Measurements from ENCODE around the gene ARHGEF2. TPM values are rescaled to one million over a fixed set of nuclear protein-coding genes. Genes with fewer than 3 reads are reported as not detected.
"Not testable (repeated sequence)": the region's sequence is repeated elsewhere in the genome, so short reads cannot be mapped to it uniquely, and the experiment has no call there.

The ARHGEF2 gene
- total RNA-seq, 1 experiment from 2014 or later: 167 TPM

- DNase-seq: no peak
- Histone ChIP-seq H3K36me3 (peaks cover 52% of the 10 kb centered on the region), H3K4me1 (peaks cover 12% of the 10 kb centered on the region), H3K9me3 (replicated peaks) (no peaks in the 10 kb centered on the region), H3K4me3 (no peak overlapping the region), H3K27ac (no peak overlapping the region), H3K27me3 (no peaks in the 10 kb centered on the region)
Measured at GRCh38 chr1:155932487-155932886, 45.9 kb downstream of the ARHGEF2 start.

- no peaks in the 10 kb centered on the region for H3K27me3 ChIP-seq
- no peak overlapping the region for H3K27ac ChIP-seq
- peaks cover 56% of the 10 kb centered on the region for H3K36me3 ChIP-seq
- no peak for DNase-seq
- H3K4me1 ChIP-seq: peaks cover 12% of the 10 kb centered on the region
- H3K4me3 ChIP-seq: no peak overlapping the region
- H3K9me3 ChIP-seq (replicated peaks): no peaks in the 10 kb centered on the region
Measured at GRCh38 chr1:155932081-155932480, 46.3 kb downstream of the ARHGEF2 start.

GRCh38 chr1:155931332-155932038 lies 46.9 kb downstream of the ARHGEF2 start:
- Histone ChIP-seq H3K4me1 (peaks cover 12% of the 10 kb centered on the region), H3K4me3 (no peak overlapping the region), H3K27ac (no peak overlapping the region), H3K9me3 (replicated peaks) (no peaks in the 10 kb centered on the region), H3K36me3 (peaks cover 62% of the 10 kb centered on the region), H3K27me3 (no peaks in the 10 kb centered on the region)
- DNase-seq: no peak

GRCh38 chr1:155930725-155931124 lies 47.6 kb downstream of the ARHGEF2 start:
- not testable (repeated sequence) for H3K4me3 ChIP-seq; H3K27ac ChIP-seq; DNase-seq; H3K27me3 ChIP-seq; H3K9me3 ChIP-seq (replicated peaks)
- H3K36me3 ChIP-seq: peaks cover 70% of the 10 kb centered on the region
- H3K4me1 ChIP-seq: peaks cover 12% of the 10 kb centered on the region

GRCh38 chr1:155929057-155929456 lies 49.3 kb downstream of the ARHGEF2 start:
- DNase-seq: no peak
- H3K4me3 ChIP-seq: no peak overlapping the region
- no peaks in the 10 kb centered on the region for H3K9me3 ChIP-seq (replicated peaks)
- H3K36me3 ChIP-seq: peaks cover 85% of the 10 kb centered on the region
- H3K27me3 ChIP-seq: no peaks in the 10 kb centered on the region
- peaks cover 12% of the 10 kb centered on the region for H3K4me1 ChIP-seq
- H3K27ac ChIP-seq: no peak overlapping the region

GRCh38 chr1:155925506-155925905 lies 52.8 kb downstream of the ARHGEF2 start:
- no peak for DNase-seq
- H3K4me1 ChIP-seq: no peaks in the 10 kb centered on the region
- H3K27ac ChIP-seq: no peak overlapping the region
- H3K9me3 ChIP-seq (replicated peaks): no peaks in the 10 kb centered on the region
- no peaks in the 10 kb centered on the region for H3K27me3 ChIP-seq
- peaks cover 91% of the 10 kb centered on the region for H3K36me3 ChIP-seq
- H3K4me3 ChIP-seq: no peak overlapping the region

GRCh38 chr1:155920717-155921116 lies 57.6 kb downstream of the ARHGEF2 start:
- Histone ChIP-seq H3K9me3 (replicated peaks) (no peaks in the 10 kb centered on the region), H3K27me3 (no peaks in the 10 kb centered on the region), H3K4me3 (no peak overlapping the region), H3K36me3 (peaks cover 86% of the 10 kb centered on the region), H3K27ac (no peak overlapping the region), H3K4me1 (no peaks in the 10 kb centered on the region)
- DNase-seq: no peak

- H3K36me3 ChIP-seq: peaks cover 86% of the 10 kb centered on the region
Measured at GRCh38 chr1:155919801-155920200, 58.5 kb downstream of the ARHGEF2 start.

GRCh38 chr1:155918660-155919059 lies 59.7 kb downstream of the ARHGEF2 start:
- no peaks in the 10 kb centered on the region for H3K27me3 ChIP-seq
- H3K4me3 ChIP-seq: no peak overlapping the region
- no peak for DNase-seq
- H3K27ac ChIP-seq: no peak overlapping the region
- peaks cover 86% of the 10 kb centered on the region for H3K36me3 ChIP-seq
- no peaks in the 10 kb centered on the region for H3K4me1 ChIP-seq
- no peaks in the 10 kb centered on the region for H3K9me3 ChIP-seq (replicated peaks)

More at GRCh38 chr1:155919801-155920200, 58.5 kb downstream of the ARHGEF2 start:
- Histone ChIP-seq H3K27ac (no peak overlapping the region), H3K4me3 (no peak overlapping the region), H3K9me3 (replicated peaks) (no peaks in the 10 kb centered on the region), H3K27me3 (no peaks in the 10 kb centered on the region), H3K4me1 (no peaks in the 10 kb centered on the region)
- DNase-seq: no peak

GRCh38 chr1:155913969-155914757 lies 64.2 kb downstream of the ARHGEF2 start:
- DNase-seq: no peak
- Histone ChIP-seq H3K27me3 (no peaks in the 10 kb centered on the region), H3K9me3 (replicated peaks) (no peaks in the 10 kb centered on the region), H3K27ac (no peak overlapping the region), H3K4me1 (peaks cover 4% of the 10 kb centered on the region; the same call in 1 of the 2 replicates), H3K4me3 (no peak overlapping the region), H3K36me3 (peaks cover 64% of the 10 kb centered on the region)

GRCh38 chr1:155912056-155912536 lies 66.3 kb downstream of the ARHGEF2 start:
- H3K4me1 ChIP-seq: peaks cover 4% of the 10 kb centered on the region; the same call in 1 of the 2 replicates
- peaks cover 51% of the 10 kb centered on the region for H3K36me3 ChIP-seq
- H3K27ac ChIP-seq: no peak overlapping the region
- no peaks in the 10 kb centered on the region for H3K9me3 ChIP-seq (replicated peaks)
- no peak overlapping the region for H3K4me3 ChIP-seq
- H3K27me3 ChIP-seq: no peaks in the 10 kb centered on the region
- DNase-seq: no peak

- Histone ChIP-seq H3K9me3 (replicated peaks) (no peaks in the 10 kb centered on the region), H3K27me3 (no peaks in the 10 kb centered on the region), H3K4me3 (peak within 1 kb of the TSS; percentile 62), H3K27ac (peak within 1 kb of the TSS; percentile 2; the same call in 1 of the 2 replicates), H3K36me3 (peaks cover 48% of the 10 kb centered on the region), H3K4me1 (peaks cover 4% of the 10 kb centered on the region; the same call in 1 of the 2 replicates)
- DNase-seq: peak; percentile 82 to 84
Measured at GRCh38 chr1:155911156-155912055, 66.9 kb downstream of the ARHGEF2 start, which contains the start of gene RIT1. RIT1 (minus strand) TSS chr1:155911349; CDS start chr1:155910761, 588 bp downstream.

- no peaks in the 10 kb centered on the region for H3K27me3 ChIP-seq
- no peaks in the 10 kb centered on the region for H3K9me3 ChIP-seq (replicated peaks)
- peaks cover 4% of the 10 kb centered on the region; the same call in 1 of the 2 replicates for H3K4me1 ChIP-seq
- peak overlapping the region; percentile 2; the same call in 1 of the 2 replicates for H3K27ac ChIP-seq
- peak overlapping the region; percentile 62 for H3K4me3 ChIP-seq
- DNase-seq: peak; percentile 34 to 56
- H3K36me3 ChIP-seq: peaks cover 47% of the 10 kb centered on the region
Measured at GRCh38 chr1:155910621-155911121, 67.7 kb downstream of the ARHGEF2 start.

GRCh38 chr1:155909894-155910293 lies 68.5 kb downstream of the ARHGEF2 start:
- peaks cover 48% of the 10 kb centered on the region for H3K36me3 ChIP-seq
- H3K9me3 ChIP-seq (replicated peaks): no peaks in the 10 kb centered on the region
- no peaks in the 10 kb centered on the region for H3K27me3 ChIP-seq
- no peak overlapping the region for H3K27ac ChIP-seq
- DNase-seq: no peak
- no peak overlapping the region for H3K4me3 ChIP-seq
- H3K4me1 ChIP-seq: peaks cover 4% of the 10 kb centered on the region; the same call in 1 of the 2 replicates

All from SJCRH30 (cell line).